Measurements from ENCODE around the gene MAP3K21. TPM values are rescaled to one million over a fixed set of nuclear protein-coding genes. Genes with fewer than 3 reads are reported as not detected.

MAP3K21 gene
- total and polyA plus RNA-seq, 2 of the 8 experiments (the other 6 are each of a cell fraction or from before 2014, with no cell fraction given) = 21.2 to 21.8 TPM

GRCh38 chr1:233349137-233349536 is 21.6 kb downstream of the MAP3K21 start (continued):
- no peak for TF ChIP-seq EZH2 (IDR thresholded peaks at IDR 0.05; ENCODE audit: low read depth, low read length, severe bottlenecking)
- TF ChIP-seq E2F6 (IDR thresholded peaks at IDR 0.05) = no peak
- no peak for TF ChIP-seq BCL11A (IDR thresholded peaks at IDR 0.05; ENCODE audit: low read depth in 2 of 2, low read length in 2 of 2)
- TF ChIP-seq CTCF (IDR thresholded peaks at IDR 0.05; ENCODE audit: control extremely low read depth in 1 of 3, insufficient read depth in 1 of 3, low read depth in 1 of 3, low read length in 3 of 3) = no peak
- no peak for TF ChIP-seq SAP30 (IDR thresholded peaks at IDR 0.05; ENCODE audit: insufficient read depth, insufficient replicate concordance, low read length)
- TF ChIP-seq RFX5 (IDR thresholded peaks at IDR 0.05; ENCODE audit: borderline replicate concordance, low read depth, low read length) = no peak

Measured in H1 (cell line).